GM23338 (cell line): ENCODE measurements around the gene OR4D11. TPM values are rescaled to one million over a fixed set of nuclear protein-coding genes. Genes with fewer than 3 reads are reported as not detected.

Experiments
- ATAC-seq: fragments of 200-7000 bp; cut with Tn5 transposase; 3 replicates; pipeline ENCODE4 v1.9.1; 2020
- DNase-seq: peaks from one replicate; pipeline ENCODE4 v3.0.0-alpha.2; 2015; ENCODE audit warnings: low spot score
- H2AFZ ChIP-seq: fragments of 200-600 bp; sonication (generic); 2 replicates; pipeline ENCODE4 v1.8.0; 2016; ENCODE audit warnings: antibody characterized with exemption, mild to moderate bottlenecking, moderate library complexity
- H3F3A ChIP-seq: fragments of 200-600 bp; sonication (generic); replicated peaks from 2 replicates; pipeline ENCODE4 v1.8.0; 2017; ENCODE audit warnings: antibody characterized with exemption, mixed run types, low read depth
- H3K27ac ChIP-seq: fragments of 200-600 bp; sonication (generic); 2 replicates; pipeline ENCODE4 v1.6.1; 2016; ENCODE audit warnings: low read depth
- H3K27me3 ChIP-seq: fragments of 200-600 bp; sonication (generic); 2 replicates; pipeline ENCODE4 v1.8.0; 2016; ENCODE audit warnings: mild to moderate bottlenecking, mixed run types, moderate library complexity; ENCODE audit not compliant: insufficient read depth
- H3K36me3 ChIP-seq: fragments of 200-600 bp; sonication (generic); 2 replicates; pipeline ENCODE4 v1.8.0; 2016; ENCODE audit warnings: mild to moderate bottlenecking; ENCODE audit not compliant: insufficient read depth
- H3K4me1 ChIP-seq: fragments of 200-600 bp; sonication (generic); 2 replicates; pipeline ENCODE4 v1.8.0; 2016; ENCODE audit warnings: mild to moderate bottlenecking, moderate library complexity; ENCODE audit not compliant: insufficient read depth
- H3K4me2 ChIP-seq: fragments of 200-600 bp; sonication (generic); 2 replicates; pipeline ENCODE4 v1.7.1; 2017; ENCODE audit warnings: mixed run types
- H3K4me3 ChIP-seq: fragments of 200-600 bp; sonication (generic); 2 replicates; pipeline ENCODE4 v1.6.1; 2016; ENCODE audit warnings: mixed run types
- H3K79me2 ChIP-seq: fragments of 200-600 bp; sonication (generic); replicated peaks from 2 replicates; pipeline ENCODE4 v1.8.0; 2017; ENCODE audit warnings: mild to moderate bottlenecking; ENCODE audit not compliant: insufficient read depth
- H3K9me2 ChIP-seq: fragments of 200-600 bp; sonication (generic); 2 replicates; pipeline ENCODE4 v1.8.0; 2017; ENCODE audit not compliant: insufficient read depth
- H4K20me1 ChIP-seq: fragments of 200-600 bp; sonication (generic); replicated peaks from 2 replicates; pipeline ENCODE4 v1.8.0; 2017; ENCODE audit warnings: mild to moderate bottlenecking; ENCODE audit not compliant: insufficient read depth
- H3K27ac Mint-ChIP-seq: 2 replicates; pipeline ENCODE4 v1.8.0; 2020; ENCODE audit warnings: inconsistent platforms, mild to moderate bottlenecking, moderate library complexity, mixed read lengths
- H3K27me3 Mint-ChIP-seq: 3 replicates; pipeline ENCODE4 v1.8.0; 2022; ENCODE audit warnings: low read depth, mild to moderate bottlenecking, moderate library complexity, mixed read lengths, inconsistent platforms; ENCODE audit not compliant: insufficient read depth, poor library complexity
- H3K36me3 Mint-ChIP-seq: 3 replicates; pipeline ENCODE4 v1.8.0; 2021; ENCODE audit warnings: low read depth, mild to moderate bottlenecking, inconsistent platforms, moderate library complexity, mixed read lengths
- H3K4me1 Mint-ChIP-seq: 3 replicates; pipeline ENCODE4 v1.8.0; 2020; ENCODE audit warnings: mild to moderate bottlenecking, inconsistent platforms, mixed read lengths
- H3K4me3 Mint-ChIP-seq: 3 replicates; pipeline ENCODE4 v1.8.0; 2021; ENCODE audit warnings: moderate library complexity, mild to moderate bottlenecking, inconsistent platforms, mixed read lengths
- H3K9me3 Mint-ChIP-seq: 3 replicates; pipeline ENCODE4 v1.8.0; 2020; ENCODE audit warnings: moderate library complexity, mild to moderate bottlenecking, inconsistent platforms, mixed read lengths
- JUNB ChIP-seq: IDR thresholded peaks from one replicate; pipeline ENCODE4 v1.6.1; 2016; ENCODE audit warnings: antibody characterized with exemption; ENCODE audit not compliant: unreplicated experiment
- NANOG ChIP-seq: IDR thresholded peaks from 2 replicates; pipeline ENCODE4 v1.6.1; 2016; ENCODE audit warnings: antibody characterized with exemption, borderline replicate concordance
- POLR2AphosphoS5 ChIP-seq: IDR thresholded peaks from 2 replicates; pipeline ENCODE4 v1.6.1; 2016; ENCODE audit warnings: antibody characterized with exemption, low read depth
- STAT1 ChIP-seq: IDR thresholded peaks from one replicate; pipeline ENCODE4 v1.6.1; 2016; ENCODE audit warnings: antibody characterized with exemption; ENCODE audit not compliant: unreplicated experiment
- polyA plus RNA-seq: library from polyadenylated mRNA; unstranded; fragments of >200 nt; fragmentation: Nextera tagmentation; extraction: Ambion mirVana; gene quantifications from 2 replicates; pipeline ENCODE4 v1.2.1, GENCODE V29; 2016
- total RNA-seq: library from RNA; depleted of rRNA; stranded (reverse); fragments of >200 nt; shearing (Covaris generic); gene quantifications from 2 replicates; pipeline ENCODE4 v1.2.3, GENCODE V29; 2014
- TF ChIP-seq, protein P1 (sequence below): fragments of 250-450 bp; sonication (Bioruptor Pico); IDR thresholded peaks from 2 replicates; pipeline ENCODE4 v1.5.0; 2020; ENCODE audit warnings: mild to moderate bottlenecking, moderate library complexity

OR4D11 gene
- total and polyA plus RNA-seq, 2 experiments from 2014 or later = not detected

DNA sequence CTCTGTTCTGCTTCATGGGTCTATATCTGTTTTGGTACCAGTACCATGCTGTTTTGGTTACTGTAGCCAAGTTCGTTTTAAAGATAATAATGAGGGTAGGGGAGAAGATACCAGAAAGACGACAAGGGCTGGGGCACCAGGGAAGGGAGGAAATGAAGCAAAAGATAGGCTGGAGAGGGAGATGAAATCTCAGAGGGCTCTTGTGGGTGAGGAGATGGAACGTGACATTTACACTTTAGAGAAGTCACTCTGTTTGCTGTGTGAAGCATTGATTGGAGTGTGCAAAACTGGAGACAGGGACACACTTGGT lies 41.4 kb downstream of the OR4D11 start:
- H3K9me2 ChIP-seq = 0 out of 2 replicates have a peak, but pooled peaks cover 4% of the 10 kb centered on the region
- H3K36me3 Mint-ChIP-seq = no peaks in the 10 kb centered on the region
- no peak overlapping the region; the same call in 1 of the 2 replicates for H3K27ac ChIP-seq
- no peaks in the 10 kb centered on the region for H3F3A ChIP-seq
- no peaks in the 10 kb centered on the region for H3K9me3 Mint-ChIP-seq
- H3K27me3 ChIP-seq = no peaks in the 10 kb centered on the region
- TF ChIP-seq JUNB (no peak), NANOG (no peak), POLR2AphosphoS5 (no peak), STAT1 (no peak)
- TF ChIP-seq, protein P1, sequence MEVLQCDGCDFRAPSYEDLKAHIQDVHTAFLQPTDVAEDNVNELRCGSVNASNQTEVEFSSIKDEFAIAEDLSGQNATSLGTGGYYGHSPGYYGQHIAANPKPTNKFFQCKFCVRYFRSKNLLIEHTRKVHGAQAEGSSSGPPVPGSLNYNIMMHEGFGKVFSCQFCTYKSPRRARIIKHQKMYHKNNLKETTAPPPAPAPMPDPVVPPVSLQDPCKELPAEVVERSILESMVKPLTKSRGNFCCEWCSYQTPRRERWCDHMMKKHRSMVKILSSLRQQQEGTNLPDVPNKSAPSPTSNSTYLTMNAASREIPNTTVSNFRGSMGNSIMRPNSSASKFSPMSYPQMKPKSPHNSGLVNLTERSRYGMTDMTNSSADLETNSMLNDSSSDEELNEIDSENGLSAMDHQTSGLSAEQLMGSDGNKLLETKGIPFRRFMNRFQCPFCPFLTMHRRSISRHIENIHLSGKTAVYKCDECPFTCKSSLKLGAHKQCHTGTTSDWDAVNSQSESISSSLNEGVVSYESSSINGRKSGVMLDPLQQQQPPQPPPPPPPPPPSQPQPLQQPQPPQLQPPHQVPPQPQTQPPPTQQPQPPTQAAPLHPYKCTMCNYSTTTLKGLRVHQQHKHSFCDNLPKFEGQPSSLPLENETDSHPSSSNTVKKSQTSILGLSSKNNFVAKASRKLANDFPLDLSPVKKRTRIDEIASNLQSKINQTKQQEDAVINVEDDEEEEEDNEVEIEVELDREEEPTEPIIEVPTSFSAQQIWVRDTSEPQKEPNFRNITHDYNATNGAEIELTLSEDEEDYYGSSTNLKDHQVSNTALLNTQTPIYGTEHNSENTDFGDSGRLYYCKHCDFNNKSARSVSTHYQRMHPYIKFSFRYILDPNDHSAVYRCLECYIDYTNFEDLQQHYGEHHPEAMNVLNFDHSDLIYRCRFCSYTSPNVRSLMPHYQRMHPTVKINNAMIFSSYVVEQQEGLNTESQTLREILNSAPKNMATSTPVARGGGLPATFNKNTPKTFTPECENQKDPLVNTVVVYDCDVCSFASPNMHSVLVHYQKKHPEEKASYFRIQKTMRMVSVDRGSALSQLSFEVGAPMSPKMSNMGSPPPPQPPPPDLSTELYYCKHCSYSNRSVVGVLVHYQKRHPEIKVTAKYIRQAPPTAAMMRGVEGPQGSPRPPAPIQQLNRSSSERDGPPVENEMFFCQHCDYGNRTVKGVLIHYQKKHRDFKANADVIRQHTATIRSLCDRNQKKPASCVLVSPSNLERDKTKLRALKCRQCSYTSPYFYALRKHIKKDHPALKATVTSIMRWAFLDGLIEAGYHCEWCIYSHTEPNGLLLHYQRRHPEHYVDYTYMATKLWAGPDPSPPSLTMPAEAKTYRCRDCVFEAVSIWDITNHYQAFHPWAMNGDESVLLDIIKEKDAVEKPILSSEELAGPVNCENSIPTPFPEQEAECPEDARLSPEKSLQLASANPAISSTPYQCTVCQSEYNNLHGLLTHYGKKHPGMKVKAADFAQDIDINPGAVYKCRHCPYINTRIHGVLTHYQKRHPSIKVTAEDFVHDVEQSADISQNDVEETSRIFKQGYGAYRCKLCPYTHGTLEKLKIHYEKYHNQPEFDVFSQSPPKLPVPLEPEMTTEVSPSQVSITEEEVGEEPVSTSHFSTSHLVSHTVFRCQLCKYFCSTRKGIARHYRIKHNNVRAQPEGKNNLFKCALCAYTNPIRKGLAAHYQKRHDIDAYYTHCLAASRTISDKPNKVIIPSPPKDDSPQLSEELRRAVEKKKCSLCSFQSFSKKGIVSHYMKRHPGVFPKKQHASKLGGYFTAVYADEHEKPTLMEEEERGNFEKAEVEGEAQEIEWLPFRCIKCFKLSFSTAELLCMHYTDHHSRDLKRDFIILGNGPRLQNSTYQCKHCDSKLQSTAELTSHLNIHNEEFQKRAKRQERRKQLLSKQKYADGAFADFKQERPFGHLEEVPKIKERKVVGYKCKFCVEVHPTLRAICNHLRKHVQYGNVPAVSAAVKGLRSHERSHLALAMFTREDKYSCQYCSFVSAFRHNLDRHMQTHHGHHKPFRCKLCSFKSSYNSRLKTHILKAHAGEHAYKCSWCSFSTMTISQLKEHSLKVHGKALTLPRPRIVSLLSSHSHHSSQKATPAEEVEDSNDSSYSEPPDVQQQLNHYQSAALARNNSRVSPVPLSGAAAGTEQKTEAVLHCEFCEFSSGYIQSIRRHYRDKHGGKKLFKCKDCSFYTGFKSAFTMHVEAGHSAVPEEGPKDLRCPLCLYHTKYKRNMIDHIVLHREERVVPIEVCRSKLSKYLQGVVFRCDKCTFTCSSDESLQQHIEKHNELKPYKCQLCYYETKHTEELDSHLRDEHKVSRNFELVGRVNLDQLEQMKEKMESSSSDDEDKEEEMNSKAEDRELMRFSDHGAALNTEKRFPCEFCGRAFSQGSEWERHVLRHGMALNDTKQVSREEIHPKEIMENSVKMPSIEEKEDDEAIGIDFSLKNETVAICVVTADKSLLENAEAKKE (CRISPR knock-in tag) = no peak
- peaks cover 7% of the 10 kb centered on the region for H3K4me1 ChIP-seq
- no peaks in the 10 kb centered on the region for H4K20me1 ChIP-seq
- peaks cover 2% of the 10 kb centered on the region for H3K27me3 Mint-ChIP-seq
- ATAC-seq (no peak), DNase-seq (no peak)
- H3K4me3 ChIP-seq = no peak overlapping the region
- no peak overlapping the region for H3K4me3 Mint-ChIP-seq
- no peaks in the 10 kb centered on the region for H3K79me2 ChIP-seq
- peak overlapping the region; percentile 87 for H2AFZ ChIP-seq
- no peaks in the 10 kb centered on the region for H3K36me3 ChIP-seq
- H3K27ac Mint-ChIP-seq = no peak overlapping the region
- H3K4me2 ChIP-seq = no peak overlapping the region
- H3K4me1 Mint-ChIP-seq = peaks cover 15% of the 10 kb centered on the region

DNA sequence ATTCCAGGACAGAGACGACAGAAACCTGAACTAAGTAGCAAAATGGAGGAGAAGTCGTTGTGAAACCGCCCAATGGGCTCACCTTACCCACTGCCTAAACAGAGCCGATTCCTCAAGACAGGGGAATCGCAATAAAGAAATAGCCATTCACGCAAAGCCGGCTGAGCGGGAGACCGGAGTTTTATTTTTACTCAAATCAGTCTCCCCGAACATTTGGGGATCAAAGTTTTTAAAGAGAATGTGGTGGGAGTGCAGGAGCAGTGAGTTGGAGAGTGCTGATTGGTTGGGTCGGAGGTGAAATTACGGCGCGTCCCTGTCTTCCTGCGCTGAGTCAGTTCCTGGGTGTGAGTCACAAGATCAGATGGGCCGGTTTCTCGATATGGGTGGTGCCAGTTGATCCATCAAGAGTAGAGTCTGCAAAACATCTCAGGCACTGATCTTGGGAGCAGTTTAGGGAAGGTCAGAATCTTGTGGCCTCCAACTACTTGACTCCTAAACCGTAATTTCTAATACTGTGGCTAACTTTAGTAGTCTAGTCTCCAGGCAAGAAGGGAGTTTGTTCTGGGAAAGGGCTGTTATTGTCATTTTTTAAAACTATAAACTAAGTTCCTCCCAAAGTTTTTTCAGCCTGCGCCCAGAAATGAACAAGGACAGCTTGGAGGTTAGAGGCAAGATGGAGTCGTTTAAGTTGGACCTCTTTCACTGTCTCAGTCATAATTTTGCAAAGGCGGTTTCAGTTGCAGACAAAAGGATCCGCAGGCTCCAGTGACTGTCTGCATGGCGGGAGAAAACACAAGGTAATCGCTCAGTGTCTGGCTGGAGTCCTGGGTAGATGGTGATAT lies 42.0 kb downstream of the OR4D11 start:
- H3K27me3 ChIP-seq = no peaks in the 10 kb centered on the region
- Mint-ChIP-seq H3K9me3 (peaks cover under 1% of the 10 kb centered on the region; the same call in 1 of the 3 replicates), H3K27ac (no peak overlapping the region), H3K27me3 (peaks cover 7% of the 10 kb centered on the region), H3K36me3 (peaks cover under 1% of the 10 kb centered on the region; the same call in 1 of the 3 replicates), H3K4me3 (no peak overlapping the region), H3K4me1 (peaks cover 15% of the 10 kb centered on the region)
- H3K79me2 ChIP-seq = no peaks in the 10 kb centered on the region
- no peak overlapping the region; the same call in 1 of the 2 replicates for H3K27ac ChIP-seq
- H3K4me3 ChIP-seq = no peak overlapping the region
- DNase-seq (peak; percentile 46), ATAC-seq (no peak)
- H3K4me1 ChIP-seq = peaks cover 7% of the 10 kb centered on the region
- H4K20me1 ChIP-seq = no peaks in the 10 kb centered on the region
- H3K4me2 ChIP-seq = no peak overlapping the region
- H3F3A ChIP-seq = no peaks in the 10 kb centered on the region
- peak overlapping the region; percentile 87 for H2AFZ ChIP-seq
- H3K36me3 ChIP-seq = no peaks in the 10 kb centered on the region
- H3K9me2 ChIP-seq = 0 out of 2 replicates have a peak, but pooled peaks cover 4% of the 10 kb centered on the region
- TF ChIP-seq POLR2AphosphoS5 = no peak
- TF ChIP-seq, protein P1 (CRISPR knock-in tag) = no peak
